ENCODE measurements around the gene NHERF2. TPM values are rescaled to one million over a fixed set of nuclear protein-coding genes. Genes with fewer than 3 reads are reported as not detected.
A peak's percentile ranks its signal among the peaks of the same experiment; 100 is the strongest.

NHERF2 gene
- total RNA-seq, 4 donors from 2014 or later = 21.5 to 104 (median 30.2) TPM

DNA sequence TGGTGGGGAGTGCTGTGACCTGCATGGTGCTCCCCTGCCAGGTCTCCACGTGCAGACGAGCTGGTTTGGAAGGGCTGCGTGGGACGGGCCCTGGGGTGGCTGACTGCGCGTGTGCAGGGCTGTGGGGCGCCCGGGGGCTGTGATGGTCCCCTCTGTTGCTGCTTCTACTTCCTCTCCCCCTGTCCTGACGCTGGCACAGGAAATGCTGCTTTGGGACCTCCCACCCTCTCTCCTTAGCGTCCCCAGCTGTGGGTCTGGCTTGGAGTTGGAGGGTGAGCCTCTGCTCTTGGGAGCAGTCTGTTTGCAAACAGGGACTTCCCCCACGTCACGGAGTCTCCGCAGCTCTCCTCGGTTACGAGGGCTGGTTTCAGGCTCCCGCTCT is 56.3 kb downstream of the NHERF2 start:
- Histone ChIP-seq H3K9me3 (no peaks in the 10 kb centered on the region), H3K4me1 (peaks cover 0 to 20% (median 0%) of the 10 kb centered on the region in 4 donors), H3K4me3 (no peak overlapping the region), H3K27ac (peak overlapping the region in 1 of 4 donors; percentile 48), H3K27me3 (no peaks in the 10 kb centered on the region), H3K36me3 (peaks cover 0 to 89% (median 0%) of the 10 kb centered on the region in 3 donors)
- DNase-seq = no peak
- TF ChIP-seq CTCF (IDR thresholded peaks at IDR 0.05) = no peak
- TF ChIP-seq POLR2A (IDR thresholded peaks at IDR 0.05) = no peak

- TF ChIP-seq CTCF (IDR thresholded peaks at IDR 0.05) (no peak), POLR2A (IDR thresholded peaks at IDR 0.05) (no peak)
- peaks cover 0 to 20% (median 0%) of the 10 kb centered on the region in 4 donors for H3K4me1 ChIP-seq
- no peak overlapping the region for H3K4me3 ChIP-seq
- H3K27ac ChIP-seq = peak overlapping the region in 1 of 4 donors; percentile 48
- no peaks in the 10 kb centered on the region for H3K27me3 ChIP-seq
- no peaks in the 10 kb centered on the region for H3K9me3 ChIP-seq
- DNase-seq = no peak
- H3K36me3 ChIP-seq = peaks cover 0 to 89% (median 0%) of the 10 kb centered on the region in 3 donors
Measured at GRCh38 chr16:2083409-2083808, 56.7 kb downstream of the NHERF2 start.

DNA sequence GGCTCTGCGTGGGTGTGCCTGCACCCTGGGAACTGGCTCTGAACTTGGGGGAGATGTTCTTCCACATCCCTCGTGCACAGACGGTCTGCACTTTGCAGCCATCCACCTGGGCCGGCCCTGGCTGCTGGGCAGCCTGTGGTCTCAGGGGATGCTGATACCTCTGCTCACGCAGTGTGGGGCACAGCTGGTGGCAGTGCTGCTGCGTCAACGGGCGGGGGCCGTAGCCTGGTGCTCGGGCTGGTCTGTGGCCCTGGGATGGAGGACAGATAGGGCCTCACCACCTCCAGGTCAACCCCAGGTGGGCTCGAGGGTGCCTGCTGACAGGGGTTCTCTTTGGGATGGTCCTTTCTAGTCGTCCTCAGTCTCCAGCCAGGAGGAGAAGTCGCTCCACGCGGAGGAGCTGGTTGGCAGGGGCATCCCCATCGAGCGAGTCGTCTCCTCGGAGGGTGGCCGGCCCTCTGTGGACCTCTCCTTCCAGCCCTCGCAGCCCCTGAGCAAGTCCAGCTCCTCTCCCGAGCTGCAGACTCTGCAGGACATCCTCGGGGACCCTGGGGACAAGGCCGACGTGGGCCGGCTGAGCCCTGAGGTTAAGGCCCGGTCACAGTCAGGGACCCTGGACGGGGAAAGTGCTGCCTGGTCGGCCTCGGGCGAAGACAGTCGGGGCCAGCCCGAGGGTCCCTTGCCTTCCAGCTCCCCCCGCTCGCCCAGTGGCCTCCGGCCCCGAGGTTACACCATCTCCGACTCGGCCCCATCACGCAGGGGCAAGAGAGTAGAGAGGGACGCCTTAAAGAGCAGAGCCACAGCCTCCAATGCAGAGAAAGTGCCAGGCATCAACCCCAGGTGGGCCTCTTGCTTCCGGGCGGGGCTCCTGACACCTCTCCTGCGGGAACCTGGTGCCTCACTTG is 57.4 kb downstream of the NHERF2 start:
- no peak for DNase-seq
- TF ChIP-seq CTCF (IDR thresholded peaks at IDR 0.05) (no peak), POLR2A (IDR thresholded peaks at IDR 0.05) (no peak)
- Histone ChIP-seq H3K36me3 (peaks cover 0 to 89% (median 0%) of the 10 kb centered on the region in 3 donors), H3K4me3 (no peak overlapping the region), H3K9me3 (no peaks in the 10 kb centered on the region), H3K27ac (no peak overlapping the region), H3K4me1 (peaks cover 0 to 20% (median 0%) of the 10 kb centered on the region in 4 donors), H3K27me3 (no peaks in the 10 kb centered on the region)

DNA sequence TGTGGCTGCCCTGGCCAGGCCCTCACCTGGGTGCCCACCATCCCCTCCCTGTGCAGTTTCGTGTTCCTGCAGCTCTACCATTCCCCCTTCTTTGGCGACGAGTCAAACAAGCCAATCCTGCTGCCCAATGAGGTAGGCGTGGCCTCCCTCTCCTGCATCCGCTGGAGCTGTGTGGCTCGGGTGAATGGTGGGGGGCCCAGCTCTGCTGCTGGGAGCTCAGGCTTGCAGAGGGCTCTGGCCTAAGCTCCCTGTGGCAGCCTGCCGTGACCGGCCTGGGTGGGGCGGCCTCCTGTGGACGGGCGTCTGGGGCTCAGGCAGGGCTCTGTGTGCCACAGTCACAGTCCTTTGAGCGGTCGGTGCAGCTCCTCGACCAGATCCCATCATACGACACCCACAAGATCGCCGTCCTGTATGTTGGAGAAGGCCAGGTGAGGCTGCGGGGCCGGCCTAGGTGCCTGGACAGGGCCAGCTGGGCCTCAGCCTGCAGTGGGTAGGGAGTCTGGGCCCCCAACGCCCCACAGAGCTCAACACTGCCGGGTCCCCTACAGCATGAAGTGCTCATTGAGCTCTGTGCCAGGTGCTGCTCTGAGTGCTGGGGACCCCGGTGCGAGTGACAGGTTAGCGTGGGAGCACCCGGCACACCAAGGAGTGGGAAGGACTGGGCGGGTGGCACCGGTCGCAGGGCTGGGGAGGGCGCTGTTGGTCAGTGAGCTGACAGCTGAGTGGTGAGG is 58.4 kb downstream of the NHERF2 start:
- no peaks in the 10 kb centered on the region for H3K27me3 ChIP-seq
- no peak for DNase-seq
- H3K36me3 ChIP-seq = peaks cover 0 to 89% (median 0%) of the 10 kb centered on the region in 3 donors
- H3K9me3 ChIP-seq = no peaks in the 10 kb centered on the region
- TF ChIP-seq POLR2A (IDR thresholded peaks at IDR 0.05) = no peak
- no peak for TF ChIP-seq CTCF (IDR thresholded peaks at IDR 0.05)
- H3K4me3 ChIP-seq = no peak overlapping the region
- H3K4me1 ChIP-seq = peaks cover 0 to 23% (median 0%) of the 10 kb centered on the region in 4 donors
- no peak overlapping the region for H3K27ac ChIP-seq

GRCh38 chr16:2085669-2086068 is 59.0 kb downstream of the NHERF2 start:
- no peak for TF ChIP-seq CTCF (IDR thresholded peaks at IDR 0.05)
- no peak for TF ChIP-seq POLR2A (IDR thresholded peaks at IDR 0.05)
- Histone ChIP-seq H3K4me1 (peaks cover 0 to 29% (median 0%) of the 10 kb centered on the region in 4 donors), H3K9me3 (no peaks in the 10 kb centered on the region), H3K27me3 (no peaks in the 10 kb centered on the region), H3K27ac (no peak overlapping the region), H3K4me3 (no peak overlapping the region), H3K36me3 (peaks cover 0 to 89% (median 0%) of the 10 kb centered on the region in 3 donors)
- no peak for DNase-seq
